NT2/D1 (cell line): ENCODE measurements around the gene FBXW7.

ENCODE experiments used
- SUZ12 ChIP-seq: IDR thresholded peaks from 2 replicates; pipeline ENCODE4 v1.6.1; 2011; ENCODE audit not compliant: insufficient read length, insufficient read depth; ENCODE audit errors: extremely low read depth
- YY1 ChIP-seq: IDR thresholded peaks from 2 replicates; pipeline ENCODE4 v1.6.1; 2011; ENCODE audit not compliant: insufficient read length, insufficient read depth

- no peak for TF ChIP-seq YY1
- TF ChIP-seq SUZ12: no peak
Observed at GRCh38 chr4:152462695-152463094, 73.2 kb downstream of the FBXW7 start.
